Right lobe of liver (tissue), 4 donors: Measurements from ENCODE around the gene ASIC4.

Experiments
- CTCF ChIP-seq, 4 donors: fragments of 200-600 bp in 3 of 4; fragments of 450-650 bp in 1 of 4; IDR thresholded peaks; one replicate each; pipeline versions ENCODE4 v1.5.1 to v1.8.0; 2016 to 2022; ENCODE audit warnings: antibody characterized with exemption in 4 of 4, mild to moderate bottlenecking in 2 of 4
- POLR2A ChIP-seq: fragments of 450-650 bp; IDR thresholded peaks from one replicate; pipeline ENCODE4 v1.6.1; 2017; ENCODE audit warnings: antibody characterized with exemption, mild to moderate bottlenecking
- donor health status: DM: no; HTN: no; CAD: no.
- donor health status: DM: no; HTN: no; CAD: no.
- donor health status: DM: no; HTN: yes; CAD: no.

GRCh38 chr2:219551441-219552381, 37.4 kb downstream of the ASIC4 start:
- TF ChIP-seq CTCF (IDR thresholded peaks at IDR 0.05) (no peak), POLR2A (no peak)
